Neural cell (in vitro differentiated cells): ENCODE data around the gene GPC1.

Source experiments
- EZH2 ChIP-seq: fragments of 200-600, 300-800 bp; shearing (Covaris generic), sonication (generic); IDR thresholded peaks from 2 replicates; pipeline ENCODE4 v1.6.1; 2014; ENCODE audit warnings: antibody characterized with exemption, low read length, borderline replicate concordance, mild to moderate bottlenecking; ENCODE audit not compliant: insufficient read depth, poor library complexity, severe bottlenecking
- MXI1 ChIP-seq: fragments of 450-650 bp; conservative IDR thresholded peaks from 2 replicates; pipeline ENCODE4 v1.6.1; 2014; ENCODE audit warnings: antibody characterized with exemption, mild to moderate bottlenecking; ENCODE audit not compliant: poor library complexity, severe bottlenecking
- RAD21 ChIP-seq: fragments of 450-650 bp; conservative IDR thresholded peaks from 2 replicates; pipeline ENCODE4 v1.6.1; 2014; ENCODE audit warnings: antibody characterized with exemption, mild to moderate bottlenecking, moderate library complexity
- REST ChIP-seq: IDR thresholded peaks from 2 replicates; pipeline ENCODE4 v1.6.1; 2012; ENCODE audit warnings: borderline replicate concordance
- SMC3 ChIP-seq: fragments of 450-650 bp; conservative IDR thresholded peaks from 2 replicates; pipeline ENCODE4 v1.6.1; 2014; ENCODE audit warnings: antibody characterized with exemption, mild to moderate bottlenecking, moderate library complexity; ENCODE audit not compliant: poor library complexity
- TF ChIP-seq, protein P1 (sequence below): fragments of 450-650 bp; IDR thresholded peaks from 2 replicates; pipeline ENCODE4 v1.5.1; 2014; ENCODE audit warnings: antibody characterized with exemption, mild to moderate bottlenecking, moderate library complexity; ENCODE audit not compliant: poor library complexity, severe bottlenecking

GRCh38 chr2:240443891-240444301, 8.4 kb downstream of the GPC1 start:
- TF ChIP-seq, protein P1, sequence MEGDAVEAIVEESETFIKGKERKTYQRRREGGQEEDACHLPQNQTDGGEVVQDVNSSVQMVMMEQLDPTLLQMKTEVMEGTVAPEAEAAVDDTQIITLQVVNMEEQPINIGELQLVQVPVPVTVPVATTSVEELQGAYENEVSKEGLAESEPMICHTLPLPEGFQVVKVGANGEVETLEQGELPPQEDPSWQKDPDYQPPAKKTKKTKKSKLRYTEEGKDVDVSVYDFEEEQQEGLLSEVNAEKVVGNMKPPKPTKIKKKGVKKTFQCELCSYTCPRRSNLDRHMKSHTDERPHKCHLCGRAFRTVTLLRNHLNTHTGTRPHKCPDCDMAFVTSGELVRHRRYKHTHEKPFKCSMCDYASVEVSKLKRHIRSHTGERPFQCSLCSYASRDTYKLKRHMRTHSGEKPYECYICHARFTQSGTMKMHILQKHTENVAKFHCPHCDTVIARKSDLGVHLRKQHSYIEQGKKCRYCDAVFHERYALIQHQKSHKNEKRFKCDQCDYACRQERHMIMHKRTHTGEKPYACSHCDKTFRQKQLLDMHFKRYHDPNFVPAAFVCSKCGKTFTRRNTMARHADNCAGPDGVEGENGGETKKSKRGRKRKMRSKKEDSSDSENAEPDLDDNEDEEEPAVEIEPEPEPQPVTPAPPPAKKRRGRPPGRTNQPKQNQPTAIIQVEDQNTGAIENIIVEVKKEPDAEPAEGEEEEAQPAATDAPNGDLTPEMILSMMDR: no peak
- TF ChIP-seq REST (no peak), EZH2 (no peak), MXI1 (no peak), RAD21 (no peak), SMC3 (no peak)
